AG10803 (cell line): ENCODE measurements around the gene IFI27.

Source experiments
- DNase-seq: peaks from one replicate; pipeline ENCODE4 v3.0.0; 2010; ENCODE audit warnings: low read depth
- H3K4me3 ChIP-seq: 2 replicates; pipeline ENCODE4 v1.5.1; 2011; ENCODE audit warnings: mild to moderate bottlenecking, low read length, control low read depth
- TF ChIP-seq, protein P1 (sequence below): conservative IDR thresholded peaks from 2 replicates; pipeline ENCODE4 v1.5.1; 2011; ENCODE audit warnings: mild to moderate bottlenecking, low read length, control low read depth, inconsistent platforms

Gene IFI27

DNA sequence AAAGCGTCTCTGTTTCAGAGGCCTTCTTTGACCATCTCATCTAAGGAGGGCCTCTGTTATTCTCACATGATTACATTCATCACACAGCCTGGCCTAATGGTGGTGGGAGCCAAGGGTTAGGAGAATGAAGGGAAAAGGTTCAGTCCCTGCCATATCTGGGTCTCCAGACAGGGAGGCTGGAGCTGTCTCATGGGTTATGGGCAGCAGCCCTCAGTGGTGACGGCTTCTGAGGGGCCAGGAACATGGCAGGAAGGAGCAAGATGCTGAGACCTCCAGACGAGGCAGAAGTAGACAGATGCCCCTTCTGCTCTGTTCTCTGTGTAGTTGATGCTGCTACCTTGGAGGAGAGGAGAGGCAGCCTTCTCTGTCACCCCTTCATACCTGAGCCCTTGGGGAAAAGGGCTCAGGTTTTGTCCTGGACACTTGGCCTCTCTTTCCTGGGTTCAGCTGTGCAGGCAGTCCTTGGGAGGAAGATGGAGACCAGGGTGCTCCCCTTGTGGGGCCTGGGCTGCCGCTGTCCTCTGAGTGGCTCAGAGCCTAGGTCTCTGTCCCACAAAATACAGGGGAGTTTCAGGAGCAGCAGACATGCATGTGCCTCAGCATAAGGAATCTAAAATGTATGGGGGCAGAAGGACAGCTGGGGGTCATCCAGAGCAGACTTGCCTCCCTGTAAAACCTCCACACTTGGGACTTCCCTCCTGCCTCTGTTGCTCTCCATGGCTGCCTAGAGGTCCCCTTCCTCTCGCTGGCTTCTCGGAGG, 15.3 kb downstream of the IFI27 start:
- no peak for DNase-seq
- TF ChIP-seq, protein P1, sequence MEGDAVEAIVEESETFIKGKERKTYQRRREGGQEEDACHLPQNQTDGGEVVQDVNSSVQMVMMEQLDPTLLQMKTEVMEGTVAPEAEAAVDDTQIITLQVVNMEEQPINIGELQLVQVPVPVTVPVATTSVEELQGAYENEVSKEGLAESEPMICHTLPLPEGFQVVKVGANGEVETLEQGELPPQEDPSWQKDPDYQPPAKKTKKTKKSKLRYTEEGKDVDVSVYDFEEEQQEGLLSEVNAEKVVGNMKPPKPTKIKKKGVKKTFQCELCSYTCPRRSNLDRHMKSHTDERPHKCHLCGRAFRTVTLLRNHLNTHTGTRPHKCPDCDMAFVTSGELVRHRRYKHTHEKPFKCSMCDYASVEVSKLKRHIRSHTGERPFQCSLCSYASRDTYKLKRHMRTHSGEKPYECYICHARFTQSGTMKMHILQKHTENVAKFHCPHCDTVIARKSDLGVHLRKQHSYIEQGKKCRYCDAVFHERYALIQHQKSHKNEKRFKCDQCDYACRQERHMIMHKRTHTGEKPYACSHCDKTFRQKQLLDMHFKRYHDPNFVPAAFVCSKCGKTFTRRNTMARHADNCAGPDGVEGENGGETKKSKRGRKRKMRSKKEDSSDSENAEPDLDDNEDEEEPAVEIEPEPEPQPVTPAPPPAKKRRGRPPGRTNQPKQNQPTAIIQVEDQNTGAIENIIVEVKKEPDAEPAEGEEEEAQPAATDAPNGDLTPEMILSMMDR = no peak
- H3K4me3 ChIP-seq = no peak overlapping the region

DNA sequence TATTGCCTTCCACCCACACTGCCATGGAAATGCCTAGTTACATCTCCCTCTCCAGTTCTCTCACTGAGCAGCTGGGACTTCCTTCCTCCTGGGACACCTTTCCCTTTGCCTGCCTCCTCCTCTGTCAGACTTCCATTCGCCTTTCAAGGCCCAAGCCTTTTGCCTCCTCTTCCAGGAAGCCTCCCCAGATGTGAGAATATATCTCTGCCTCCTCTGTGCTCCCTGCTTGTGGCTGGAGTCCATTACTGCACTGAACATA, 15.8 kb downstream of the IFI27 start:
- DNase-seq = no peak
- H3K4me3 ChIP-seq = no peak overlapping the region
- TF ChIP-seq, protein P1 = no peak

DNA sequence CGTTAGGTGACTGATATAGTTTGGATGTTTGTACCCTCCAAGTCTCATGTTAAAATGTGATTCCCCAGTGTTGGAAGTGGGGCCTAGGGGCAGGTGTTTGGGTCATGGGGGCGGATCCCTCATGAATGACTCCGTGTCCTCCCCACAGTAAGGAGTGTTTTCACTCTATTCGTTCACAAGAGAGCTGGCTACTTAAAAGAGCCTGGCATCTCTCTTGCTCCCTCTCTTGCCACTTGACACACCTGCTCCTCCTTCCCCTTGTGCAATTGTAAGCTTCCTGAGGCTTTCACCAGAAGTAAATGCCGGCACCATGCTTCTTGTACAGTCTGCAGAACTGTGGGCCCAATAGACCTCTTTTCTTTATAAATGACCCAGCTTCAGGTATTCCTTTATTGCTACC, 16.3 kb downstream of the IFI27 start:
- TF ChIP-seq, protein P1 = no peak
- DNase-seq = no peak
- no peak overlapping the region for H3K4me3 ChIP-seq

DNA sequence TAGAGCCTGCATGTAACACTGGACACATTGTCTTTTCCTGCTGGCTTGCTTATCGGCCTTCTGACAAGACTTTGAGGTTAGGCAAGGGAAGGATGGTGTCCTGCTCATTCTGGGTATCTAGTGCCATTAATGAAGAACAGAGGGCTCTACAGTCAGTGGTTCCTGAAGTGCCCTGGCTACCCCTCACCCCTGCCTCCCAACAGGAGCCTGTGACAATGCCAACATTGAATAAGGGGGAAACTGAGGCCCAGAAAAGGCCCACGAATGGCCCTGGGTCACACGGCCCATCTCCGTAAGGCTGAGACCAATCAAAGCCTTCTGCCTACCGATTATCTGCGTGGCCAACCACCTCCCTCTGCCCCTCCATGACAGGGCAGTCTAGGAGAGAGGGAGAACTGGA, 16.8 kb downstream of the IFI27 start:
- H3K4me3 ChIP-seq = no peak overlapping the region
- TF ChIP-seq, protein P1 = no peak
- DNase-seq = no peak

DNA sequence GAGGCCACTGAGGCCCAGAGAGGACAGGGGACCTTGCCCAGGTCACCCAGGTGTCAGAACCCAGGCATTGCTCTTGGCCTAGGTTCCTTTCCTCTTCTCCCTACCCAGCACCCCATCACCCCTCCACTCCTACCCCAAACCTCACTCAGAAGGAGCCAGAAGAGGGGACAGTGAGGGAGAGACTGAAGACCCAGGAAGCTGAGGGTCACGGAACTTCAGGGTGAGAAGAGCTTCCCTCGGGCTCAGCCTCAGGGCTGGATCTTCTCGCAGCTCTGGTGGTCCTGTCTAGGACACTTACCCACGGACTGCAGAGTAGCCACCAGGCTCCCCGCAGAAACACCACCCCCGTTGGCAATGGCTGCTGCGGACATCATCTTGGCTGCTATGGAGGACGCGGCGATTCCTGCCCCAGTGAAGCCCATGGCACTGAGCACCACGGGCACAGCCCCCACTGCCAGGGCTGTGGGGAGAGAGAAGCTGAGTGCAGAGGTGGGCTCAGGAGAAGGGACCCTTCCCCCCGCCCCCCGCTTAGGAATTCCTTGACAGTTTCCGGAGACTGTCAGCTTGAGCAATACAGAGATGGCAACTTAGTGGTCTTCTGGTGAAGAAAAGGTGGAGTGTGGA, 17.8 kb downstream of the IFI27 start:
- TF ChIP-seq, protein P1 = no peak
- peak overlapping the region; percentile 78 for H3K4me3 ChIP-seq

DNA sequence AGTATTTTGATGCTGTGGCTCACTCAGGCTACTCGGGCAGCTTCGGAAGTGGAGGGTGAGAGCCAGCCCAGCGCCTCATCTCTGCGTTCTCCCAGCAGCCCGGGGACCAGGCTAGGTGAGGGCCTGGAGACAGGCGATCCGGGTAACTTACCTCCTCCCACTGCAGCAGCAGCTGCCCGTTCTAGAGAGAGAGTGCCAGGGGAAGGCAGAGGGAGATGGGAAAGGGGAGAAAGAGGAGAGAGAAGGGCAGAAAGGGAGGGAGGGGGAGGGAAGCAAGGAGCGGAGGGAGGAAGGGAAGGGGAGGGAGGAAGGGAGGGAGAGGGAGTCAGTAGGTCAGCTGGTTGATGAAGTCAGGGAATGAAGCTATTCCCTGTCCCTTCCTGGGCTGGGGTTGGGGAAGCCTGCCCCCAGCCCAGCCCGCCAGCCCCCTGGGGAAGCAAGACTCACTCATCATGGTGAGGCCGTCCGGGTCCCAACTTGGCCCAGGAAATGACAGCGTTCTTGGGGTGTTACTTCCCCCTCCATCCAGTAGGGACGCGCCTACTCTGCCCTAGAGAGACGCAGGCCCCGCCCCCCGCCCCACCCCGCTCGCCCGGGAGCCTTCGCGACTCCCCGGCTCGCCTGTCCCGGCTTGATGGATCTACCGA, 18.7 kb downstream of the IFI27 start, which contains the start of gene IFI27L2:
Gene IFI27L2, minus strand, starts transcription at position 494 of the 647 bp plus-strand sequence. Its CDS starts 40 bp downstream, at position 454.
- DNase-seq = peak; percentile 81
- peak within 1 kb of the TSS; percentile 78 for H3K4me3 ChIP-seq
- TF ChIP-seq, protein P1 = peak; percentile 40

More for the DNA sequence above, 17.8 kb downstream of the IFI27 start:
- DNase-seq = no peak
